ENCODE measurements around the gene PSMC2. TPM values are rescaled to one million over a fixed set of nuclear protein-coding genes. Genes with fewer than 3 reads are reported as not detected.

The PSMC2 gene
- total RNA-seq, 2 experiments from 2014 or later = 132 to 137 TPM

DNA sequence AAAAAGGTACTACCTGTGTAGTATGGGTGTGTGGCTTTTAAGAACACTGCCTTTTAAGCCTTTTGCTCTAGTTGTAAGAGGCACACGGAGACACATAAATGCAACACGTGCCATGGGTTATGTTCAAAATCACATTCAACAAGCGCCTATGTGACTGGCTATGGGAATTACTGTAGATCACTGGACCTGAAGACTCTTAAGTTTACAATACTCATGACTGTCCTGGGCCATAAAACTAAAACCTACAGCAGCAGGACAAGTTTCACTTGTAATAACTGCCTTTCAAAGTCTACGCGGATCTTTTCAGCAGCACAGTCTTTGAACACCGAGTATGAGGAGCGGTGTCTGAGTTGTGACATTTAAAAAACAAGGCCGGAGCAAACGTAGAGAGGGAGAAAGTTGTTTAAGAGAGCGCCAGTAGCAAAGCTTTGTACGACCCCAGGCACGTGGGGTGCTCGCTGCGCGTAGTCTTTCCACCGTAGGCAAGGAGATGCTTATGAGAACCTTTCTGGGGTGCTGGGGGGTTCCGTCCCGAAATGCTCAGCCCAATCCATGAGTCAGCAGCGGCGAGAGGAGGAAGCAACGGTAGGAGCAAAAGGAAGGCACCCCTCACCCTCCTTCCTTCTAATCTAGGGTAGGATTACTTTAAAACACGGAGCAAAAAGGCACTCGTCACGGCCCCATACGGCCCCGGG, 3.5 kb upstream of the PSMC2 start:
- peak overlapping the region; percentile 94 for H3K4me3 Mint-ChIP-seq
- peak overlapping the region; percentile 99 for H3K27ac Mint-ChIP-seq
- peaks cover 46% of the 10 kb centered on the region for H3K4me1 Mint-ChIP-seq (ENCODE audit: low read depth)
- CTCF ChIA-PET = interaction anchor here (1.0 to 1.6 kb wide), 5 partner anchors 11 to 46 kb away, joined by 4 to 6 read pairs (median 4); partner anchors contain the start of gene PMPCB
- intact Hi-C loops (cut with micrococcal nuclease) = no loop called here
- no peaks in the 10 kb centered on the region for H3K9me3 Mint-ChIP-seq
- peak; percentile 59 for DNase-seq
- TF ChIP-seq CTCF (IDR thresholded peaks at IDR 0.05) = no peak
- H3K27me3 Mint-ChIP-seq = no peaks in the 10 kb centered on the region
- POLR2A ChIA-PET = interaction anchor here (0.6 to 2.6 kb wide), 11 partner anchors 9 to 47 kb away, joined by 3 to 15 read pairs (median 3); partner anchors contain the start of gene PMPCB
- ATAC-seq = peak; percentile 19
- H3K36me3 Mint-ChIP-seq (ENCODE audit: low read depth) = peaks cover 48% of the 10 kb centered on the region

GRCh38 chr7:103344453-103345149, 2.8 kb upstream of the PSMC2 start, which contains the start of gene DNAJC2:
TSS of gene DNAJC2 (minus strand) at chr7:103344767. CDS start at chr7:103344622, 145 bp downstream.
- Mint-ChIP-seq H3K9me3 (no peaks in the 10 kb centered on the region), H3K27ac (peak within 1 kb of the TSS; percentile 99), H3K36me3 (ENCODE audit: low read depth) (peaks cover 48% of the 10 kb centered on the region), H3K27me3 (no peaks in the 10 kb centered on the region), H3K4me1 (ENCODE audit: low read depth) (peaks cover 44% of the 10 kb centered on the region), H3K4me3 (peak within 1 kb of the TSS; percentile 94)
- TF ChIP-seq CTCF (IDR thresholded peaks at IDR 0.05) = no peak
- ChIA-PET POLR2A (interaction anchor here (0.6 to 2.6 kb wide), 8 partner anchors 8 to 48 kb away, joined by 3 to 15 read pairs (median 4); partner anchors contain the start of gene PMPCB), CTCF (interaction anchor here (1.6 kb wide), 1 partner anchor 27 kb away, joined by 4 read pairs; no protein-coding TSS in a partner anchor)
- intact Hi-C loops (cut with micrococcal nuclease) = loop anchor here (5.0 kb wide), 1 partner anchor 42 kb away; no protein-coding TSS in a partner anchor
- peak; percentile 93 for DNase-seq
- peak; percentile 83 for ATAC-seq

GRCh38 chr7:103346396-103346795, 1.0 kb upstream of the PSMC2 start:
- intact Hi-C loops (cut with micrococcal nuclease) = loop anchor here (5.0 kb wide), 1 partner anchor 44 kb away; no protein-coding TSS in a partner anchor
- CTCF ChIA-PET = no interaction called here
- POLR2A ChIA-PET = interaction anchor here (1.7 to 2.0 kb wide), 2 partner anchors 8 to 45 kb away, joined by 4 to 8 read pairs; no protein-coding TSS in a partner anchor
- peak overlapping the region; percentile 98 for H3K27ac Mint-ChIP-seq
- H3K9me3 Mint-ChIP-seq = no peaks in the 10 kb centered on the region
- no peak for DNase-seq
- ATAC-seq = no peak
- H3K27me3 Mint-ChIP-seq = no peaks in the 10 kb centered on the region
- peaks cover 40% of the 10 kb centered on the region for H3K36me3 Mint-ChIP-seq (ENCODE audit: low read depth)
- no peak for TF ChIP-seq CTCF (IDR thresholded peaks at IDR 0.05)
- H3K4me1 Mint-ChIP-seq (ENCODE audit: low read depth) = peaks cover 44% of the 10 kb centered on the region
- peak overlapping the region; percentile 94 for H3K4me3 Mint-ChIP-seq

- POLR2A ChIA-PET = interaction anchor here (0.6 to 2.0 kb wide), 7 partner anchors 10 to 649 kb away, joined by 3 to 8 read pairs (median 4); partner anchors contain the start of gene PMPCB
- no peaks in the 10 kb centered on the region for H3K27me3 Mint-ChIP-seq
- TF ChIP-seq CTCF (IDR thresholded peaks at IDR 0.05) = no peak
- H3K36me3 Mint-ChIP-seq (ENCODE audit: low read depth) = peaks cover 41% of the 10 kb centered on the region
- peaks cover 45% of the 10 kb centered on the region for H3K4me1 Mint-ChIP-seq (ENCODE audit: low read depth)
- CTCF ChIA-PET = no interaction called here
- H3K4me3 Mint-ChIP-seq = peak overlapping the region; percentile 94
- ATAC-seq (no peak), DNase-seq (peak; percentile 18)
- H3K27ac Mint-ChIP-seq = peak overlapping the region; percentile 88
- H3K9me3 Mint-ChIP-seq = no peaks in the 10 kb centered on the region
- intact Hi-C loops (cut with micrococcal nuclease) = loop anchor here (5.0 kb wide), 1 partner anchor 46 kb away; no protein-coding TSS in a partner anchor
Observed at GRCh38 chr7:103348452-103348851, 1.0 kb downstream of the PSMC2 start.

Data from activated CD8-positive, alpha-beta T cell treated with anti-CD3 and anti-CD28 coated beads for 36 hours (primary cell).